PC-9 (cell line): Measurements from ENCODE around the gene IRF2. TPM values are rescaled to one million over a fixed set of nuclear protein-coding genes. Genes with fewer than 3 reads are reported as not detected.

ENCODE experiments used
- BruUV-seq: library from RNA; stranded (reverse); fragments of 400-500 nt; replicated peaks from 2 replicates; lab custom pipeline; 2021; lab: Mats Ljungman, UMichigan
- CTCF ChIA-PET: fragments of 300-600 bp; sonication (Branson Sonifier 250); formaldehyde crosslinking; loops from one replicate; lab custom pipeline; 2022; ENCODE audit warnings: antibody characterized with exemption; lab: Charles Lee
- POLR2A ChIA-PET: fragments of 300-600 bp; sonication (Branson Sonifier 250); formaldehyde crosslinking; loops from one replicate; lab custom pipeline; 2022; ENCODE audit warnings: antibody characterized with exemption; ENCODE audit not compliant: unreplicated experiment; lab: Charles Lee
- DNase-seq, 2 experiments: peaks; one replicate each; pipeline versions ENCODE4 v3.0.0 to v3.0.0-alpha.2; 2015 to 2022; ENCODE audit warnings: mixed read lengths in 1 of 2
- H2AFZ ChIP-seq: fragments of 200-600 bp; sonication (generic); 2 replicates; pipeline ENCODE4 v1.8.1; 2017; ENCODE audit warnings: antibody characterized with exemption
- H3F3A ChIP-seq: fragments of 200-600 bp; sonication (generic); 2 replicates; pipeline ENCODE4 v1.8.1; 2017; ENCODE audit warnings: antibody characterized with exemption, mild to moderate bottlenecking, low read depth; ENCODE audit not compliant: insufficient read depth
- H3K27ac ChIP-seq: fragments of 200-600 bp; sonication (generic); 2 replicates; pipeline ENCODE4 v1.6.1; 2016; ENCODE audit warnings: mixed run types
- H3K27me3 ChIP-seq: fragments of 200-600 bp; sonication (generic); 2 replicates; pipeline ENCODE4 v1.6.1; 2016; ENCODE audit warnings: low read depth, mixed run types; ENCODE audit not compliant: insufficient read depth
- H3K36me3 ChIP-seq: fragments of 200-600 bp; sonication (generic); 2 replicates; pipeline ENCODE4 v1.6.1; 2016; ENCODE audit warnings: low read depth, mixed run types
- H3K4me1 ChIP-seq: fragments of 200-600 bp; sonication (generic); replicated peaks from 2 replicates; pipeline ENCODE4 v1.6.1; 2016; ENCODE audit warnings: mixed run types; ENCODE audit not compliant: insufficient read depth
- H3K4me2 ChIP-seq: fragments of 200-600 bp; sonication (generic); 2 replicates; pipeline ENCODE4 v1.6.1; 2017; ENCODE audit warnings: mixed run types
- H3K4me3 ChIP-seq: fragments of 200-600 bp; sonication (generic); 2 replicates; pipeline ENCODE4 v1.6.1; 2016; ENCODE audit warnings: mixed run types
- H3K79me2 ChIP-seq: fragments of 200-600 bp; sonication (generic); 2 replicates; pipeline ENCODE4 v1.6.1; 2017; ENCODE audit warnings: low read depth, mixed run types
- H3K9me2 ChIP-seq: fragments of 200-600 bp; sonication (generic); 2 replicates; pipeline ENCODE4 v1.8.1; 2017; ENCODE audit warnings: mild to moderate bottlenecking; ENCODE audit not compliant: insufficient read depth
- H3K9me3 ChIP-seq: fragments of 200-600 bp; sonication (generic); 2 replicates; pipeline ENCODE4 v1.8.1; 2016; ENCODE audit warnings: low read depth; ENCODE audit not compliant: insufficient read depth
- H4K20me1 ChIP-seq: fragments of 200-600 bp; sonication (generic); 2 replicates; pipeline ENCODE4 v1.8.1; 2017; ENCODE audit not compliant: insufficient read depth
- CTCF ChIP-seq: fragments of 200-600 bp; sonication (generic); conservative IDR thresholded peaks from 2 replicates; pipeline ENCODE4 v1.6.1; 2017; ENCODE audit warnings: mixed run types, antibody characterized with exemption, mild to moderate bottlenecking, moderate library complexity
- EZH2 ChIP-seq: fragments of 200-600 bp; sonication (generic); IDR thresholded peaks from 2 replicates; pipeline ENCODE4 v1.8.0; 2017; ENCODE audit warnings: antibody characterized with exemption, low read depth
- intact Hi-C: fragments of 100-400 bp; cut with micrococcal nuclease; formaldehyde crosslinking; loops from one replicate; pipeline ENCODE4 v1.10.0; 2022; ENCODE audit not compliant: unreplicated experiment
- total RNA-seq: library from RNA; stranded (reverse); gene quantifications from 2 replicates; pipeline ENCODE4 v1.2.3, GENCODE V29; 2021

The IRF2 gene
- total RNA-seq, 1 experiment from 2014 or later: 34.4 TPM

- DNase-seq: no peak
- no peak overlapping the region for H3K4me2 ChIP-seq
- H3K4me1 ChIP-seq: no peaks in the 10 kb centered on the region
- H3K4me3 ChIP-seq: no peak overlapping the region
- POLR2A ChIA-PET: no interaction called here
- TF ChIP-seq EZH2 (no peak), CTCF (no peak)
- intact Hi-C loops: no loop called here
- H3K9me3 ChIP-seq: no peaks in the 10 kb centered on the region
- H3K9me2 ChIP-seq: no peaks in the 10 kb centered on the region
- CTCF ChIA-PET: no interaction called here
- BruUV-seq: no TSS peak
- H3K27me3 ChIP-seq: no peaks in the 10 kb centered on the region
- H3K36me3 ChIP-seq: no peaks in the 10 kb centered on the region
- peaks cover 3% of the 10 kb centered on the region; the same call in 1 of the 2 replicates for H3K79me2 ChIP-seq
- H2AFZ ChIP-seq: no peak overlapping the region
- H3F3A ChIP-seq: no peaks in the 10 kb centered on the region
- no peaks in the 10 kb centered on the region for H4K20me1 ChIP-seq
- no peak overlapping the region for H3K27ac ChIP-seq
These were observed 31.0 kb downstream of the IRF2 start for GRCh38 chr4:184443318-184443717.

GRCh38 chr4:184442314-184442635, 32.1 kb downstream of the IRF2 start:
- TF ChIP-seq CTCF (no peak), EZH2 (no peak)
- no peaks in the 10 kb centered on the region for H4K20me1 ChIP-seq
- H3K9me2 ChIP-seq: no peaks in the 10 kb centered on the region
- no peaks in the 10 kb centered on the region for H3K36me3 ChIP-seq
- no peaks in the 10 kb centered on the region for H3K4me1 ChIP-seq
- POLR2A ChIA-PET: no interaction called here
- no peak overlapping the region for H2AFZ ChIP-seq
- CTCF ChIA-PET: no interaction called here
- H3K79me2 ChIP-seq: peaks cover 3% of the 10 kb centered on the region; the same call in 1 of the 2 replicates
- DNase-seq: no peak
- no peaks in the 10 kb centered on the region for H3K9me3 ChIP-seq
- no peak overlapping the region for H3K27ac ChIP-seq
- intact Hi-C loops: no loop called here
- BruUV-seq: no TSS peak
- no peak overlapping the region for H3K4me3 ChIP-seq
- no peaks in the 10 kb centered on the region for H3F3A ChIP-seq
- no peaks in the 10 kb centered on the region for H3K27me3 ChIP-seq
- no peak overlapping the region for H3K4me2 ChIP-seq

GRCh38 chr4:184441461-184442313, 32.7 kb downstream of the IRF2 start:
- H3K9me3 ChIP-seq: no peaks in the 10 kb centered on the region
- no peak overlapping the region for H3K4me2 ChIP-seq
- intact Hi-C loops: no loop called here
- no peak overlapping the region for H3K27ac ChIP-seq
- no peaks in the 10 kb centered on the region for H3K4me1 ChIP-seq
- ChIA-PET POLR2A (no interaction called here), CTCF (no interaction called here)
- H2AFZ ChIP-seq: no peak overlapping the region
- no peaks in the 10 kb centered on the region for H4K20me1 ChIP-seq
- H3K9me2 ChIP-seq: no peaks in the 10 kb centered on the region
- no peaks in the 10 kb centered on the region for H3K36me3 ChIP-seq
- H3F3A ChIP-seq: no peaks in the 10 kb centered on the region
- no peak for DNase-seq
- no peak overlapping the region for H3K4me3 ChIP-seq
- H3K79me2 ChIP-seq: peaks cover 3% of the 10 kb centered on the region; the same call in 1 of the 2 replicates
- TF ChIP-seq EZH2: no peak
- BruUV-seq: no TSS peak
- H3K27me3 ChIP-seq: no peaks in the 10 kb centered on the region
